K562 (cell line): ENCODE results near the gene HSPH1. TPM values are rescaled to one million over a fixed set of nuclear protein-coding genes. Genes with fewer than 3 reads are reported as not detected.

Source experiments
- BMI1 ChIP-seq: fragments of 150-350 bp; IDR thresholded peaks from 2 replicates; pipeline ENCODE4 v1.6.1; 2014; ENCODE audit warnings: low read length
- DPF2 ChIP-seq: fragments of 450-650 bp; IDR thresholded peaks from 2 replicates; pipeline ENCODE4 v1.6.1; 2016
- E2F5 ChIP-seq: sonication (generic); formaldehyde crosslinking; IDR thresholded peaks from 2 replicates; pipeline ENCODE4 v1.8.0; 2022; ENCODE audit warnings: mild to moderate bottlenecking, missing genetic modification reagents
- EHMT2 ChIP-seq: fragments of 450-650 bp; IDR thresholded peaks from 2 replicates; pipeline ENCODE4 v1.6.1; 2018; ENCODE audit warnings: antibody characterized with exemption
- ERF ChIP-seq: fragments of 450-650 bp; formaldehyde crosslinking; IDR thresholded peaks from 2 replicates; pipeline ENCODE4 v1.4.0; 2020; ENCODE audit warnings: mild to moderate bottlenecking, mixed read lengths
- MGA ChIP-seq: fragments of 450-650 bp; IDR thresholded peaks from 2 replicates; pipeline ENCODE4 v1.6.1; 2016; ENCODE audit warnings: mild to moderate bottlenecking, moderate library complexity
- MTA2 ChIP-seq: fragments of 450-650 bp; IDR thresholded peaks from 2 replicates; pipeline ENCODE4 v1.6.1; 2016; ENCODE audit warnings: low read depth
- ZNF174 ChIP-seq: fragments of 250-450 bp; sonication (Bioruptor Pico); IDR thresholded peaks from 2 replicates; pipeline ENCODE4 v1.4.0; 2020; ENCODE audit warnings: mild to moderate bottlenecking
- ZNF592 ChIP-seq: fragments of 450-650 bp; IDR thresholded peaks from 2 replicates; pipeline ENCODE4 v1.6.1; 2017; ENCODE audit warnings: antibody characterized with exemption, mild to moderate bottlenecking
- polyA plus RNA-seq, 8 experiments: library from polyadenylated mRNA; depleted of rRNA in 4 of 8; stranded (reverse) in 5 of 8; unstranded in 3 of 8; fragments of >200 nt; fragmentation: Nextera tagmentation in 2 of 8; fragmentation: Illumina TruSeq in 1 of 8; extraction: Ambion mirVana in 2 of 8; extraction: Trizol in 1 of 8; gene quantifications; 2 replicates each; pipeline versions ENCODE4 v1.2.1 to v1.2.3, GENCODE V29; 2011 to 2014; ENCODE audit warnings: inconsistent platforms in 1 of 8, missing spikeins in 1 of 8
- total RNA-seq, 7 experiments: library from RNA; depleted of rRNA in 6 of 7; stranded (reverse); fragments of >200 nt in 6 of 7; fragmentation: Illumina TruSeq in 2 of 7; extraction: Trizol in 2 of 7; gene quantifications; 2 replicates each; pipeline versions ENCODE4 v1.2.1 to v1.2.3, GENCODE V29; 2011 to 2021; ENCODE audit warnings: low replicate concordance in 1 of 7

The HSPH1 gene
- total and polyA plus RNA-seq, 9 of the 15 experiments (the other 6 are each of a cell fraction or from before 2014, with no cell fraction given), result 34.6 to 104 (median 64.7) TPM

GRCh38 chr13:31161557-31162150, at the start of gene HSPH1 (continued):
- TF ChIP-seq MGA, result no peak
- TF ChIP-seq MTA2, result no peak
- no peak for TF ChIP-seq EHMT2
- TF ChIP-seq BMI1, result peak; percentile 89
- no peak for TF ChIP-seq ERF (CRISPR knock-in tag)
- TF ChIP-seq E2F5 (CRISPR knock-in tag), result no peak
- TF ChIP-seq DPF2, result no peak
- TF ChIP-seq ZNF174 (CRISPR knock-in tag), result no peak
- no peak for TF ChIP-seq ZNF592
